Measurements from ENCODE around the gene SLC34A1.

GRCh38 chr5:177374211-177374610 is 10.0 kb upstream of the SLC34A1 start:
- TF ChIP-seq POLR2AphosphoS5 (IDR thresholded peaks at IDR 0.05), result no peak
- TF ChIP-seq POLR2A (IDR thresholded peaks at IDR 0.05), result no peak
- TF ChIP-seq CTCF (IDR thresholded peaks at IDR 0.05), result no peak

Data from stomach (tissue), 4 donors.